HEK293T (cell line): Measurements from ENCODE around the gene KDELR3.

Experiments used
- BHLHE40 ChIP-seq: fragments of 450-650 bp; IDR thresholded peaks from 2 replicates; pipeline ENCODE4 v1.6.1; 2016; ENCODE audit warnings: mild to moderate bottlenecking, moderate library complexity, borderline replicate concordance
- ELF4 ChIP-seq: fragments of 450-650 bp; IDR thresholded peaks from 2 replicates; pipeline ENCODE4 v1.6.1; 2017; ENCODE audit warnings: antibody characterized with exemption
- FOXK2 ChIP-seq: fragments of 450-650 bp; IDR thresholded peaks from 2 replicates; pipeline ENCODE4 v1.6.1; 2016; ENCODE audit warnings: mild to moderate bottlenecking
- FOXM1 ChIP-seq: fragments of 450-650 bp; IDR thresholded peaks from 2 replicates; pipeline ENCODE4 v1.6.1; 2017; ENCODE audit warnings: mild to moderate bottlenecking, borderline replicate concordance
- L3MBTL2 ChIP-seq: fragments of 450-650 bp; conservative IDR thresholded peaks from 2 replicates; pipeline ENCODE4 v1.6.1; 2016; ENCODE audit warnings: mild to moderate bottlenecking
- SP1 ChIP-seq: fragments of 450-650 bp; IDR thresholded peaks from 2 replicates; pipeline ENCODE4 v1.6.1; 2017
- TARDBP ChIP-seq: fragments of 450-650 bp; IDR thresholded peaks from 2 replicates; pipeline ENCODE4 v1.6.1; 2016
- TF ChIP-seq, protein P1 (sequence below): fragments of 450-650 bp; IDR thresholded peaks from 2 replicates; pipeline ENCODE4 v1.6.1; 2016

- TF ChIP-seq L3MBTL2: no peak
- TF ChIP-seq BHLHE40: no peak
- no peak for TF ChIP-seq FOXK2
- TF ChIP-seq TARDBP: no peak
- TF ChIP-seq, protein P1, sequence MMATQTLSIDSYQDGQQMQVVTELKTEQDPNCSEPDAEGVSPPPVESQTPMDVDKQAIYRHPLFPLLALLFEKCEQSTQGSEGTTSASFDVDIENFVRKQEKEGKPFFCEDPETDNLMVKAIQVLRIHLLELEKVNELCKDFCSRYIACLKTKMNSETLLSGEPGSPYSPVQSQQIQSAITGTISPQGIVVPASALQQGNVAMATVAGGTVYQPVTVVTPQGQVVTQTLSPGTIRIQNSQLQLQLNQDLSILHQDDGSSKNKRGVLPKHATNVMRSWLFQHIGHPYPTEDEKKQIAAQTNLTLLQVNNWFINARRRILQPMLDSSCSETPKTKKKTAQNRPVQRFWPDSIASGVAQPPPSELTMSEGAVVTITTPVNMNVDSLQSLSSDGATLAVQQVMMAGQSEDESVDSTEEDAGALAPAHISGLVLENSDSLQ: no peak
- TF ChIP-seq SP1: no peak
- TF ChIP-seq ELF4: no peak
- no peak for TF ChIP-seq FOXM1
Measured at GRCh38 chr22:38467438-38467903, 425 bp upstream of the KDELR3 start.
